ENCODE results near the gene DIAPH3. TPM values are rescaled to one million over a fixed set of nuclear protein-coding genes. Genes with fewer than 3 reads are reported as not detected.

Gene DIAPH3
- total and polyA plus RNA-seq, 4 donors: 0.35 to 6.7 (median 1.1) TPM

- TF ChIP-seq CTCF (IDR thresholded peaks at IDR 0.05; ENCODE audit: control extremely low read depth, extremely low read depth): no peak
- H3K9me3 ChIP-seq (ENCODE audit: control insufficient read depth in 4 of 4, insufficient read depth in 3 of 4, low read length in 3 of 4): peaks cover 0 to 2% (median 0%) of the 10 kb centered on the region in 4 donors
- H3K27ac ChIP-seq (ENCODE audit: low read depth in 1 of 2, low read length in 1 of 2): no peak overlapping the region
- H3K9ac ChIP-seq (ENCODE audit: insufficient read depth in 1 of 2, low read length in 2 of 2): no peak overlapping the region
- no peaks in the 10 kb centered on the region for H3K36me3 ChIP-seq (ENCODE audit: control insufficient read depth in 4 of 4, insufficient read depth in 4 of 4, low read length in 4 of 4)
- DNase-seq: peak in 1 of 3 donors; percentile 21
- no peak for ATAC-seq (ENCODE audit: insufficient read depth, low FRiP score)
- 80 to 88% methylated on average over 2 of the region's 2 CpGs for WGBS, 2 donors
- no peak overlapping the region for H3K4me3 ChIP-seq
- H3K4me1 ChIP-seq (ENCODE audit: control insufficient read depth in 5 of 5, insufficient read depth in 5 of 5, low read length in 5 of 5): peaks cover 0 to 4% (median 0%) of the 10 kb centered on the region in 5 donors
- no peaks in the 10 kb centered on the region for H3K27me3 ChIP-seq (ENCODE audit: control insufficient read depth in 3 of 3, insufficient read depth in 3 of 3, low read length in 2 of 3)
Observed at GRCh38 chr13:59744747-59745391, 418.9 kb downstream of the DIAPH3 start.

GRCh38 chr13:59743195-59743594, 420.5 kb downstream of the DIAPH3 start:
- Histone ChIP-seq H3K9me3 (ENCODE audit: control insufficient read depth in 4 of 4, insufficient read depth in 3 of 4, low read length in 3 of 4) (peaks cover 0 to 2% (median 0%) of the 10 kb centered on the region in 4 donors), H3K4me1 (ENCODE audit: control insufficient read depth in 5 of 5, insufficient read depth in 5 of 5, low read length in 5 of 5) (peaks cover 0 to 4% (median 0%) of the 10 kb centered on the region in 5 donors), H3K9ac (ENCODE audit: insufficient read depth in 1 of 2, low read length in 2 of 2) (no peak overlapping the region), H3K4me3 (no peak overlapping the region), H3K27ac (ENCODE audit: low read depth in 1 of 2, low read length in 1 of 2) (no peak overlapping the region), H3K36me3 (ENCODE audit: control insufficient read depth in 4 of 4, insufficient read depth in 4 of 4, low read length in 4 of 4) (no peaks in the 10 kb centered on the region), H3K27me3 (ENCODE audit: control insufficient read depth in 3 of 3, insufficient read depth in 3 of 3, low read length in 2 of 3) (no peaks in the 10 kb centered on the region)
- no peak for TF ChIP-seq CTCF (IDR thresholded peaks at IDR 0.05; ENCODE audit: control extremely low read depth, extremely low read depth)
- no peak for DNase-seq
- 53 to 69% methylated on average over 3 of the region's 3 CpGs for WGBS, 2 donors
- no peak for ATAC-seq (ENCODE audit: insufficient read depth, low FRiP score)

DNA sequence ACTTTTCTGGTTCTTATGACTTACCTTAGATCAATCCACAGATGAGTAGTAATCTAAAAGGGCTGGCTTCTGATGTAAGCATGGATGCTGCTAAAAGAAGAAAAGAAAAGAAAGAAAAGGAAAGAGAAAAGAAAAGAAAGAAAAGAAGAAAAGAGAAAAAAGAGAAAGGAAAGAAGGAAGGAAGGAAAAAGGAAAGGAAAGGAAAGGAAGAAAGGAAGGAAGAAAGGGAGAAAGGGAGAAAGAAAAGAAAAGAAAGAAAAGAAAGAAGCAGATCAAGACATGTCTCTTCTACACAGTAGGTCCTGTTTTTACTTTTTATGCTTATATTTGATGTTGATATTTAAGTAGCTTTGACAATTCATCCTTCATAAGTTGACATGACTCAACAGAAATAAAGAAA, 421.3 kb downstream of the DIAPH3 start:
- ATAC-seq (ENCODE audit: insufficient read depth, low FRiP score) (no peak), DNase-seq (no peak)
- TF ChIP-seq CTCF (IDR thresholded peaks at IDR 0.05; ENCODE audit: control extremely low read depth, extremely low read depth): no peak
- Histone ChIP-seq H3K4me1 (ENCODE audit: control insufficient read depth in 5 of 5, insufficient read depth in 5 of 5, low read length in 5 of 5) (peaks cover 0 to 4% (median 0%) of the 10 kb centered on the region in 5 donors), H3K9me3 (ENCODE audit: control insufficient read depth in 4 of 4, insufficient read depth in 3 of 4, low read length in 3 of 4) (peaks cover 0 to 2% (median 0%) of the 10 kb centered on the region in 4 donors), H3K4me3 (no peak overlapping the region), H3K9ac (ENCODE audit: insufficient read depth in 1 of 2, low read length in 2 of 2) (no peak overlapping the region), H3K36me3 (ENCODE audit: control insufficient read depth in 4 of 4, insufficient read depth in 4 of 4, low read length in 4 of 4) (no peaks in the 10 kb centered on the region), H3K27ac (ENCODE audit: low read depth in 1 of 2, low read length in 1 of 2) (no peak overlapping the region), H3K27me3 (ENCODE audit: control insufficient read depth in 3 of 3, insufficient read depth in 3 of 3, low read length in 2 of 3) (no peaks in the 10 kb centered on the region)

DNA sequence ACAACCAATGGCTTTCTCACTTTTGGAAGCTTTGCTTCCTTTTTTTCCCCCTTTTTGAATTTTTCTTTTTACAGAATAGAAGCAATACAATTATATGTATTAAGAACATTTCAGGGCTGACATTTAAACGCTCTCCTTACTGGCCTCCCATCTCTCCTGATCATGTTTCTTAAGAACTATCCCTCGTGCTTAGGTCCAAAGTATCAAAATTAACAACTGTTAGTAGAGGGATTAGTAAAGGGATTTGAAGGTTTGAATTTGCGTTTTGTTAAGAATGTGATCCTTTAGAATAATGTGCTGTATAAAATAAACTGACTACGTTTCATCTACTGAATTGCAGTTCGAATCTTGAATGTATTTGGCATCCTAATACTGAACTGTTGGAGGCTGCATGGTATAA, 424.8 kb downstream of the DIAPH3 start:
- 86 to 94% methylated on average over 5 of the region's 5 CpGs for WGBS, 2 donors
- Histone ChIP-seq H3K9ac (ENCODE audit: insufficient read depth in 1 of 2, low read length in 2 of 2) (no peak overlapping the region), H3K4me3 (no peak overlapping the region), H3K27me3 (ENCODE audit: control insufficient read depth in 3 of 3, insufficient read depth in 3 of 3, low read length in 2 of 3) (no peaks in the 10 kb centered on the region), H3K36me3 (ENCODE audit: control insufficient read depth in 4 of 4, insufficient read depth in 4 of 4, low read length in 4 of 4) (no peaks in the 10 kb centered on the region), H3K9me3 (ENCODE audit: control insufficient read depth in 4 of 4, insufficient read depth in 3 of 4, low read length in 3 of 4) (peaks cover 0 to 2% (median 0%) of the 10 kb centered on the region in 4 donors), H3K4me1 (ENCODE audit: control insufficient read depth in 5 of 5, insufficient read depth in 5 of 5, low read length in 5 of 5) (no peaks in the 10 kb centered on the region), H3K27ac (ENCODE audit: low read depth in 1 of 2, low read length in 1 of 2) (no peak overlapping the region)
- no peak for DNase-seq
- ATAC-seq (ENCODE audit: insufficient read depth, low FRiP score): no peak
- no peak for TF ChIP-seq CTCF (IDR thresholded peaks at IDR 0.05; ENCODE audit: control extremely low read depth, extremely low read depth)
